Activated T-cell treated with anti-CD3 and anti-CD28 coated beads, Interleukin-2, amount 50 U/mL, for 24 hours (primary cell): ENCODE data around the gene REG1A.

Experiments
- DNase-seq: peaks from one replicate; pipeline ENCODE4 v3.0.0-alpha.2; 2020
- H3K27ac Mint-ChIP-seq: 2 replicates; pipeline ENCODE4 v1.8.0; 2020; ENCODE audit warnings: mild to moderate bottlenecking, mixed read lengths
- H3K27me3 Mint-ChIP-seq: 2 replicates; pipeline ENCODE4 v1.8.0; 2020; ENCODE audit warnings: mixed read lengths
- H3K36me3 Mint-ChIP-seq: 2 replicates; pipeline ENCODE4 v1.8.0; 2020; ENCODE audit warnings: low read depth, mixed read lengths
- H3K4me1 Mint-ChIP-seq: 2 replicates; pipeline ENCODE4 v1.8.0; 2020; ENCODE audit warnings: low read depth, mixed read lengths
- H3K4me3 Mint-ChIP-seq: 2 replicates; pipeline ENCODE4 v1.8.0; 2020; ENCODE audit warnings: mild to moderate bottlenecking, moderate library complexity, mixed read lengths
- H3K9me3 Mint-ChIP-seq: 2 replicates; pipeline ENCODE4 v1.8.0; 2020; ENCODE audit warnings: mixed read lengths

Gene REG1A

GRCh38 chr2:79105259-79105658 lies 15.0 kb upstream of the REG1A start:
- no peaks in the 10 kb centered on the region for H3K4me1 Mint-ChIP-seq
- DNase-seq: no peak
- no peak overlapping the region for H3K4me3 Mint-ChIP-seq
- no peak overlapping the region for H3K27ac Mint-ChIP-seq
- no peaks in the 10 kb centered on the region for H3K36me3 Mint-ChIP-seq
- no peaks in the 10 kb centered on the region for H3K27me3 Mint-ChIP-seq
- H3K9me3 Mint-ChIP-seq: peaks cover 11% of the 10 kb centered on the region

- Mint-ChIP-seq H3K36me3 (no peaks in the 10 kb centered on the region), H3K9me3 (peaks cover 9% of the 10 kb centered on the region), H3K4me1 (no peaks in the 10 kb centered on the region), H3K4me3 (no peak overlapping the region), H3K27ac (no peak overlapping the region), H3K27me3 (no peaks in the 10 kb centered on the region)
- DNase-seq: no peak
Observed at GRCh38 chr2:79112269-79112668, 8.0 kb upstream of the REG1A start.

GRCh38 chr2:79114797-79115494 lies 5.3 kb upstream of the REG1A start:
- no peak overlapping the region for H3K4me3 Mint-ChIP-seq

GRCh38 chr2:79116997-79117928 lies 3.0 kb upstream of the REG1A start:
- Mint-ChIP-seq H3K9me3 (peaks cover 14% of the 10 kb centered on the region), H3K4me1 (no peaks in the 10 kb centered on the region), H3K4me3 (no peak overlapping the region), H3K36me3 (no peaks in the 10 kb centered on the region), H3K27ac (no peak overlapping the region), H3K27me3 (no peaks in the 10 kb centered on the region)
- DNase-seq: no peak

More at GRCh38 chr2:79114797-79115494, 5.3 kb upstream of the REG1A start:
- Mint-ChIP-seq H3K36me3 (no peaks in the 10 kb centered on the region), H3K27me3 (no peaks in the 10 kb centered on the region), H3K27ac (no peak overlapping the region), H3K9me3 (peaks cover 14% of the 10 kb centered on the region), H3K4me1 (no peaks in the 10 kb centered on the region)
- no peak for DNase-seq

GRCh38 chr2:79122676-79123075 lies 2.4 kb downstream of the REG1A start:
- no peak overlapping the region for H3K27ac Mint-ChIP-seq

GRCh38 chr2:79124907-79125720 lies 4.8 kb downstream of the REG1A start:
- no peaks in the 10 kb centered on the region for H3K27me3 Mint-ChIP-seq
- H3K36me3 Mint-ChIP-seq: no peaks in the 10 kb centered on the region
- H3K27ac Mint-ChIP-seq: no peak overlapping the region
- peaks cover 7% of the 10 kb centered on the region for H3K9me3 Mint-ChIP-seq
- no peaks in the 10 kb centered on the region for H3K4me1 Mint-ChIP-seq
- no peak for DNase-seq
- no peak overlapping the region for H3K4me3 Mint-ChIP-seq

More at GRCh38 chr2:79122676-79123075, 2.4 kb downstream of the REG1A start:
- Mint-ChIP-seq H3K36me3 (no peaks in the 10 kb centered on the region), H3K4me3 (no peak overlapping the region), H3K4me1 (no peaks in the 10 kb centered on the region), H3K27me3 (no peaks in the 10 kb centered on the region), H3K9me3 (peaks cover 9% of the 10 kb centered on the region)
- DNase-seq: no peak

- no peak overlapping the region for H3K4me3 Mint-ChIP-seq
- no peaks in the 10 kb centered on the region for H3K36me3 Mint-ChIP-seq
Observed at GRCh38 chr2:79125721-79125985, 5.4 kb downstream of the REG1A start.

GRCh38 chr2:79128406-79128805 lies 8.1 kb downstream of the REG1A start:
- Mint-ChIP-seq H3K36me3 (no peaks in the 10 kb centered on the region), H3K4me1 (no peaks in the 10 kb centered on the region), H3K27ac (no peak overlapping the region), H3K4me3 (no peak overlapping the region), H3K9me3 (peaks cover 13% of the 10 kb centered on the region), H3K27me3 (no peaks in the 10 kb centered on the region)
- DNase-seq: no peak

More at GRCh38 chr2:79125721-79125985, 5.4 kb downstream of the REG1A start:
- no peak overlapping the region for H3K27ac Mint-ChIP-seq
- H3K9me3 Mint-ChIP-seq: peaks cover 12% of the 10 kb centered on the region
- no peaks in the 10 kb centered on the region for H3K4me1 Mint-ChIP-seq
- DNase-seq: no peak
- no peaks in the 10 kb centered on the region for H3K27me3 Mint-ChIP-seq

GRCh38 chr2:79129260-79129659 lies 9.0 kb downstream of the REG1A start:
- no peaks in the 10 kb centered on the region for H3K4me1 Mint-ChIP-seq
- H3K27ac Mint-ChIP-seq: no peak overlapping the region
- no peaks in the 10 kb centered on the region for H3K27me3 Mint-ChIP-seq
- H3K4me3 Mint-ChIP-seq: no peak overlapping the region
- no peaks in the 10 kb centered on the region for H3K36me3 Mint-ChIP-seq
- no peak for DNase-seq
- H3K9me3 Mint-ChIP-seq: peaks cover 18% of the 10 kb centered on the region

GRCh38 chr2:79129804-79130203 lies 9.5 kb downstream of the REG1A start:
- Mint-ChIP-seq H3K9me3 (peaks cover 18% of the 10 kb centered on the region), H3K27me3 (no peaks in the 10 kb centered on the region), H3K4me3 (no peak overlapping the region), H3K4me1 (no peaks in the 10 kb centered on the region), H3K27ac (no peak overlapping the region), H3K36me3 (no peaks in the 10 kb centered on the region)
- DNase-seq: no peak

GRCh38 chr2:79131687-79132086 lies 11.4 kb downstream of the REG1A start:
- Mint-ChIP-seq H3K4me3 (no peak overlapping the region), H3K9me3 (peaks cover 18% of the 10 kb centered on the region), H3K36me3 (no peaks in the 10 kb centered on the region), H3K27me3 (no peaks in the 10 kb centered on the region), H3K4me1 (no peaks in the 10 kb centered on the region), H3K27ac (no peak overlapping the region)
- no peak for DNase-seq

- Mint-ChIP-seq H3K4me1 (no peaks in the 10 kb centered on the region), H3K27me3 (no peaks in the 10 kb centered on the region), H3K27ac (no peak overlapping the region), H3K9me3 (peaks cover 22% of the 10 kb centered on the region), H3K36me3 (no peaks in the 10 kb centered on the region), H3K4me3 (no peak overlapping the region)
- DNase-seq: no peak
Observed at GRCh38 chr2:79138385-79138784, 18.1 kb downstream of the REG1A start.

- DNase-seq: no peak
- H3K9me3 Mint-ChIP-seq: peaks cover 18% of the 10 kb centered on the region
- no peak overlapping the region for H3K27ac Mint-ChIP-seq
- no peak overlapping the region for H3K4me3 Mint-ChIP-seq
- H3K4me1 Mint-ChIP-seq: no peaks in the 10 kb centered on the region
- H3K36me3 Mint-ChIP-seq: no peaks in the 10 kb centered on the region
- no peaks in the 10 kb centered on the region for H3K27me3 Mint-ChIP-seq
Observed at GRCh38 chr2:79139423-79139822, 19.1 kb downstream of the REG1A start.

- no peaks in the 10 kb centered on the region for H3K27me3 Mint-ChIP-seq
- peaks cover 21% of the 10 kb centered on the region for H3K9me3 Mint-ChIP-seq
- no peaks in the 10 kb centered on the region for H3K36me3 Mint-ChIP-seq
- DNase-seq: no peak
- H3K4me3 Mint-ChIP-seq: no peak overlapping the region
- no peak overlapping the region for H3K27ac Mint-ChIP-seq
- H3K4me1 Mint-ChIP-seq: no peaks in the 10 kb centered on the region
Observed at GRCh38 chr2:79155826-79156476, 35.7 kb downstream of the REG1A start.
